LNCAP (cell line): Measurements from ENCODE around the gene UGT1A5.

Experiments
- CTCF ChIP-seq: fragments of 450-650 bp; IDR thresholded peaks from 2 replicates; pipeline ENCODE4 v1.5.1; 2017; ENCODE audit warnings: mild to moderate bottlenecking

The UGT1A5 gene

GRCh38 chr2:233699424-233700027 is 13.2 kb upstream of the UGT1A5 start:
- no peak for TF ChIP-seq CTCF

GRCh38 chr2:233700028-233700635 is 12.6 kb upstream of the UGT1A5 start:
- no peak for TF ChIP-seq CTCF

- no peak for TF ChIP-seq CTCF
Observed at GRCh38 chr2:233702238-233702637, 10.5 kb upstream of the UGT1A5 start.

GRCh38 chr2:233705911-233706506 is 6.7 kb upstream of the UGT1A5 start:
- TF ChIP-seq CTCF, result no peak

- TF ChIP-seq CTCF, result no peak
Observed at GRCh38 chr2:233706720-233707119, 6.0 kb upstream of the UGT1A5 start.

- TF ChIP-seq CTCF, result no peak
Observed at GRCh38 chr2:233707940-233708644, 4.6 kb upstream of the UGT1A5 start.

- no peak for TF ChIP-seq CTCF
Observed at GRCh38 chr2:233708942-233709341, 3.8 kb upstream of the UGT1A5 start.
